WERI-Rb-1 (cell line): ENCODE results near the gene MAP1B.

Source experiments
- DNase-seq: peaks from one replicate; pipeline ENCODE4 v3.0.0-alpha.2; 2020
- H3K27ac ChIP-seq: fragments of 250-450 bp; sonication (Bioruptor Pico); 2 replicates; pipeline ENCODE4 v1.5.1; 2020; ENCODE audit warnings: mild to moderate bottlenecking, moderate library complexity
- H3K27me3 ChIP-seq: fragments of 250-450 bp; sonication (Bioruptor Pico); 2 replicates; pipeline ENCODE4 v1.5.1; 2021; ENCODE audit warnings: mild to moderate bottlenecking, low read depth, moderate library complexity; ENCODE audit not compliant: insufficient read depth, severe bottlenecking
- H3K36me3 ChIP-seq: fragments of 250-450 bp; sonication (Bioruptor Pico); 2 replicates; pipeline ENCODE4 v1.5.1; 2020; ENCODE audit warnings: mild to moderate bottlenecking, moderate library complexity
- H3K4me3 ChIP-seq: 2 replicates; pipeline ENCODE4 v1.5.1; 2011; ENCODE audit warnings: low read depth, mild to moderate bottlenecking, control low read depth, low read length
- H3K9me3 ChIP-seq: fragments of 250-450 bp; sonication (Bioruptor Pico); 2 replicates; pipeline ENCODE4 v1.5.1; 2021; ENCODE audit warnings: mild to moderate bottlenecking, moderate library complexity; ENCODE audit not compliant: severe bottlenecking
- TF ChIP-seq, protein P1 (sequence below): IDR thresholded peaks from 2 replicates; pipeline ENCODE4 v1.5.1; 2011; ENCODE audit warnings: low read depth, mild to moderate bottlenecking, control low read depth, inconsistent platforms, low read length

The MAP1B gene

DNA sequence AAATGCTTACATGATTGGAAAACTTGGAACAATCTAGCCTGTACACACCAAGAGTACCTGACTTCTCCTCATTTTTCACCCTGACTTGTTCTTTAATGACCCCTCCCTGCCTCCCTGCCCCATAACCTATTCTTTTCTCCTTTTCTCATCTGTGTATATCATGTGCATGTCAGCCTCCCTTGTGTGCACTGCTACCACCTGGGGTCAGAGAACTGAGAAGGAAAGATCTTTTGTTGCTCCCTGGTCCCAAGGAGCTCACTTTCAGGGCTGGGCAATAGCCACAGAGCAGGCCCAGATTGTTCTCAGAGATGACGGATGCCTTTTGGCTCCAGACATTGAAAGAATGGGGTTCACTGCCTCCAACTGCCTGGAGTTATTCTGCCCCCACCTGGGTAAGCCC is 5.1 kb downstream of the MAP1B start:
- DNase-seq: no peak
- H3K4me3 ChIP-seq: no peak overlapping the region
- no peaks in the 10 kb centered on the region for H3K27me3 ChIP-seq
- H3K36me3 ChIP-seq: peaks cover 90% of the 10 kb centered on the region
- TF ChIP-seq, protein P1, sequence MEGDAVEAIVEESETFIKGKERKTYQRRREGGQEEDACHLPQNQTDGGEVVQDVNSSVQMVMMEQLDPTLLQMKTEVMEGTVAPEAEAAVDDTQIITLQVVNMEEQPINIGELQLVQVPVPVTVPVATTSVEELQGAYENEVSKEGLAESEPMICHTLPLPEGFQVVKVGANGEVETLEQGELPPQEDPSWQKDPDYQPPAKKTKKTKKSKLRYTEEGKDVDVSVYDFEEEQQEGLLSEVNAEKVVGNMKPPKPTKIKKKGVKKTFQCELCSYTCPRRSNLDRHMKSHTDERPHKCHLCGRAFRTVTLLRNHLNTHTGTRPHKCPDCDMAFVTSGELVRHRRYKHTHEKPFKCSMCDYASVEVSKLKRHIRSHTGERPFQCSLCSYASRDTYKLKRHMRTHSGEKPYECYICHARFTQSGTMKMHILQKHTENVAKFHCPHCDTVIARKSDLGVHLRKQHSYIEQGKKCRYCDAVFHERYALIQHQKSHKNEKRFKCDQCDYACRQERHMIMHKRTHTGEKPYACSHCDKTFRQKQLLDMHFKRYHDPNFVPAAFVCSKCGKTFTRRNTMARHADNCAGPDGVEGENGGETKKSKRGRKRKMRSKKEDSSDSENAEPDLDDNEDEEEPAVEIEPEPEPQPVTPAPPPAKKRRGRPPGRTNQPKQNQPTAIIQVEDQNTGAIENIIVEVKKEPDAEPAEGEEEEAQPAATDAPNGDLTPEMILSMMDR: no peak
- H3K27ac ChIP-seq: no peak overlapping the region
- no peaks in the 10 kb centered on the region for H3K9me3 ChIP-seq

DNA sequence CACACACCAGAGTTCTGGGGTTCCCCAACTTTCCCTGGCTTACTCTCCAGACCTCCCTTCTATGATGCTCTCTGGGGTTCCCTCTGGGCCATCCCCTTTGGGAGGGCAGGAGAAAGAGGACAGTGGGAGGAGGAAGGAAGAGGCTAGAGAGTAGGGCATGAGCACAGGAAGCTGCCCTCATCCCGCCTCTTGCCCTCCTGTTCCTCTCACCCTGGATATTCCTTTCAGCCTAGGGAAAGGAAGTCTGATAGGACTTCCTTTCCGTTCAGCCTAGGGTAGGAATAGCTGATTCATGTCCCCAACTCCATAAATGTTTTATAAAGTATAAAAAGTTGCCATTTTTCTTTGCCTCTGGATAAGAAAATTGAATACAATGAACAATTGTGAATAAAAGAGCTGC is 7.4 kb downstream of the MAP1B start:
- no peaks in the 10 kb centered on the region for H3K27me3 ChIP-seq
- TF ChIP-seq, protein P1: no peak
- no peak overlapping the region for H3K4me3 ChIP-seq
- no peak for DNase-seq
- no peaks in the 10 kb centered on the region for H3K9me3 ChIP-seq
- H3K36me3 ChIP-seq: peaks cover 93% of the 10 kb centered on the region
- no peak overlapping the region for H3K27ac ChIP-seq

DNA sequence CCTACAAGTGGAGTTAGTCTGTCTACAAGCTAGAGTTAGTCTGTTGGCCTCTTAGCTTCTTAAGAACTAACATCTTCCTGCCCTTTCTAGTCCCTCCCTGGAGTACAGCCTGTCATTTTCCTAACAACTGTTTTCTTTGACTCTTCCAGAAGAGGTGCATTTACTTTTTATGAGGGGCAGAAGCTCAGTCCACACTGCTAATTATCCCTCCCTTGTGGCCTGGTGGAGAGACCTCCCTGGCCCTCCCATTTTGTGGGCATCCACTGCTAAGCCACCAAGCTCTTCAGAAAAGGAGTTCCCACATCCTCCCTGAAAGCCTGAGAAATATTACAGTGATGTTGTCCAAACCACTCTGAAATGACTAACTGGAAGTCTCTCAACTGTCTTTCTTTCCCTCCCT is 8.0 kb downstream of the MAP1B start:
- Histone ChIP-seq H3K4me3 (no peak overlapping the region), H3K36me3 (peaks cover 92% of the 10 kb centered on the region), H3K9me3 (no peaks in the 10 kb centered on the region), H3K27ac (no peak overlapping the region), H3K27me3 (no peaks in the 10 kb centered on the region)
- TF ChIP-seq, protein P1: no peak
- DNase-seq: no peak

DNA sequence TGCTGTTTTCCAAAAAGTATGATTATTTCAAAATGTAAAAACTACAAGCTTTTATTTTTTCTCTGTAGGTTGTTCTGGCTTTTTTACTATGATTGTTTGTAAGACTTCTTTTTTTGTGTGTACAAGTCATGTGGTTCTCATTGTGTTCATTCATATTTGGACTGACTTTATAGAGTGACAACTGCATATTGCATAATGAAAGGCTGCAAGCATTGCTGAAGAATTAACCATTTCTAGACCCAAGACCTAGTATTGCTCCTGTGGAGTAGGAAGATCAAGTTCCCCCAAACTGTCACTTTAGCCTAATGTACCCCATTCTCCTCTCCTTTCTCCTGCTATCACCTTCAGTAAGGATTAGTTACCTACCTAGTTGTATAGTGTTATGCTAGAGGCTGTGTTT is 10.0 kb downstream of the MAP1B start:
- no peak overlapping the region for H3K4me3 ChIP-seq
- no peaks in the 10 kb centered on the region for H3K27me3 ChIP-seq
- no peak for DNase-seq
- peaks cover 95% of the 10 kb centered on the region for H3K36me3 ChIP-seq
- H3K9me3 ChIP-seq: no peaks in the 10 kb centered on the region
- TF ChIP-seq, protein P1: no peak
- no peak overlapping the region for H3K27ac ChIP-seq

DNA sequence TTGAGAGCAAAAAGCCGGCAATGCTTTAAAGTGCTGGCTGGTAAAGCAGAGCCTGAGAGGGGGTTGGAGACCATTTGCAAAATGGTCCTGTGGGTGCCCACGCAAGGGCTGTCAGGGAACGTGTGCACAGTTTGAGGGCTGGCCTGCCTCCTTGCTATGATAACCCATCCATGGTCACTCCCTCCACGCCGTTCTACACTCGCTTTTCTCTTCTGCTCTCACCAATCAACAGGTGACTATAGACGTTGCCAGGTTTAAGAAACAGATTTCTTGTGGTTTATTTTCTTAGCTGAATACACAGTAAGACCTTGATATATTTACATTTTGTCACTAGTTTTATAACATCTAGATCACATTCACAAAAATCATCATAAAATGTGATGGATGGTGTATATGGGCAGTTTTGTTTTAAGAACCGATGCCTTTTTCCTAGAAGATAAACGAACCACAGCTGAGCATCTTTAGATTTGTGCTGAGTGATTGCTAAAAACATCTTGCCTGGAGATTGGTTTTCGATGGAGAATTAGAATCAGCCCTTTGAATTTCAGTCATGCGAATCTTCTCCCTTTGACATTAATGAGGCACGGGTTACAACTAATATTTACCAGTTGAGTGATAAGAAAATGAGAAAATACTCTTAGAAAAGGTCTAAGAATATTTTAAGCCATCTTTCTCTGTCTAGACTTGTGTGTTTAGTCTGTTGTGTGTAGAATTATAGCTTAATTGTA is 13.9 kb downstream of the MAP1B start:
- Histone ChIP-seq H3K9me3 (no peaks in the 10 kb centered on the region), H3K36me3 (peaks cover 97% of the 10 kb centered on the region), H3K4me3 (no peak overlapping the region), H3K27me3 (no peaks in the 10 kb centered on the region), H3K27ac (no peak overlapping the region)
- no peak for DNase-seq
- TF ChIP-seq, protein P1: no peak
